ENCODE measurements around the gene NWD2.
"Not testable (repeated sequence)": the region's sequence is repeated elsewhere in the genome, so short reads cannot be mapped to it uniquely, and the experiment has no call there.

The NWD2 gene

DNA sequence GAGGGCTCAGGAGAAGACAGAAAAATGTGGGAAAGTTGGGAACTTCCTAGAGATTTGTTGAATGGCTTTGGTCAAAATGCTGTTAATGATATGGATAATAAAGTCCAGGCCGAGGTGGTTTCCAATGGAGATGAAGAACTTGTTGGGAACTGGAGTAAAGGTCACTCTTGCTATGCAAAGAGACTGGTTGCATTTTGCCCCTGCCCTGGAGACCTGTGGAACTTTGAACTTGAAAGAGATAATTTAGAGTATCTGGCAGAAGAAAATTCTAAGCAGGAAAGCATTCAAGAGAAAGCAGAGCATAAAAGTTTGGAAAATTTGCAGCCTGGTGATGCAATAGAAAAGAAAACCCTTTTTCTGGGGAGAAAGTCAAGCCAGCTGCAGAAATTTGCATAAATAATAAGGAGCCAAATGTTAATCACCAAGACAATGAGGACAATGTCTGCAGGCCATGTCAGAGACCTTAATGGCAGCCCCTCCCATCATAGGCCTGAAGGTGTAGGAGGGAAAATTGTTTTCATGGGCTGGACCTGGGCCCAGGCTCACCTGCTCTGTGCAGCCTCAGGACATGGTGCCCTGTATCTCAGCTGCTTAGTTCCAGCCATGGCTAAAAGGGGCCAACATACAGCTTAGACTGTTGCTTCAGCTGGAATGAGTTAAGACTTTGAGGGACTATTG is 237.8 kb downstream of the NWD2 start:
- TF ChIP-seq, protein P1, sequence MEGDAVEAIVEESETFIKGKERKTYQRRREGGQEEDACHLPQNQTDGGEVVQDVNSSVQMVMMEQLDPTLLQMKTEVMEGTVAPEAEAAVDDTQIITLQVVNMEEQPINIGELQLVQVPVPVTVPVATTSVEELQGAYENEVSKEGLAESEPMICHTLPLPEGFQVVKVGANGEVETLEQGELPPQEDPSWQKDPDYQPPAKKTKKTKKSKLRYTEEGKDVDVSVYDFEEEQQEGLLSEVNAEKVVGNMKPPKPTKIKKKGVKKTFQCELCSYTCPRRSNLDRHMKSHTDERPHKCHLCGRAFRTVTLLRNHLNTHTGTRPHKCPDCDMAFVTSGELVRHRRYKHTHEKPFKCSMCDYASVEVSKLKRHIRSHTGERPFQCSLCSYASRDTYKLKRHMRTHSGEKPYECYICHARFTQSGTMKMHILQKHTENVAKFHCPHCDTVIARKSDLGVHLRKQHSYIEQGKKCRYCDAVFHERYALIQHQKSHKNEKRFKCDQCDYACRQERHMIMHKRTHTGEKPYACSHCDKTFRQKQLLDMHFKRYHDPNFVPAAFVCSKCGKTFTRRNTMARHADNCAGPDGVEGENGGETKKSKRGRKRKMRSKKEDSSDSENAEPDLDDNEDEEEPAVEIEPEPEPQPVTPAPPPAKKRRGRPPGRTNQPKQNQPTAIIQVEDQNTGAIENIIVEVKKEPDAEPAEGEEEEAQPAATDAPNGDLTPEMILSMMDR (IDR thresholded peaks at IDR 0.05; ENCODE audit: insufficient read depth, low read depth, low read length, missing control alignments) = no peak
- DNase-seq (ENCODE audit: low read depth) = no peak
- H3K4me3 ChIP-seq (ENCODE audit: low read length) = no peak overlapping the region

DNA sequence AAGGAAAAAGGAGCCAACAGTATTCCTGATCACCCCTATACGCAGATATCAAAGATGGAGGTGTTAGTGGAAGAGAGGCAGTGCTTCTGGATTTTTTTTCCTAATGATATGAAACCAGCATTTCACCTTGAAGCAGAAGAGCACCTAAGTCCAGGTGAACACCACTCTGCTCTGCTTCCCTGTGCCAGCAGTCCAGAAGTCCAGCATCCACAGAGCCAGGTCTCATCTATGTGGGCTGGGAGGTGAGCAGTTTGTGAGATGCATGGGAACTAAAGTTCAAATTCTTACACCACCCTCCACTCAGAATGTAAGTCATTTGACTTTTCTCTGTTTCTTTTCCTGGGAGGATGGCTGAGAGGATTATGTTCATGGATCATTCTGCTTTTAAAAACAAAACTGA is 239.1 kb downstream of the NWD2 start:
- H3K4me3 ChIP-seq (ENCODE audit: low read length) = no peak overlapping the region
- TF ChIP-seq, protein P1 (IDR thresholded peaks at IDR 0.05; ENCODE audit: insufficient read depth, low read depth, low read length, missing control alignments) = no peak
- no peak for DNase-seq (ENCODE audit: low read depth)

GRCh38 chr4:37486166-37486565 is 241.6 kb downstream of the NWD2 start:
- DNase-seq (ENCODE audit: low read depth) = no peak

DNA sequence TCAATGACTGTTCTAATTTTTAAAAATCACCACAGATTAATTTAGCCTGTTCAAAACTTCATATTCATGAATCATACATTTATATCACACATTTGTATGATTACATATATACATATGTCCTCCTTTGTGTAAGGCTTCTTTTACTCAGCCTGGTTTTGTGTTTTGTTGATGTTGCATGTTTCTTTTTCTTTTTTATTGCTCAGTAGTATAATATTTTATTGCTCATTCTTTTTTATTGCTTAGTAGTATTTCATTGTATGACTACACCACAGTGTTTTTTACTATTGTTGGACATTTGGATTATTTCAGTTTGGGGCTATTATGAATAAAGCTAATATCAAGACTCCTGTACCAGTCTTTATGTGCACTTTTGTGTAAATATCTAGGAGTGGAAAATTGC is 243.1 kb downstream of the NWD2 start:
- TF ChIP-seq, protein P1 (IDR thresholded peaks at IDR 0.05; ENCODE audit: insufficient read depth, low read depth, low read length, missing control alignments) = no peak
- H3K4me3 ChIP-seq (ENCODE audit: low read length) = no peak overlapping the region

More at GRCh38 chr4:37486166-37486565, 241.6 kb downstream of the NWD2 start:
- H3K4me3 ChIP-seq (ENCODE audit: low read length) = no peak overlapping the region
- TF ChIP-seq, protein P1 (IDR thresholded peaks at IDR 0.05; ENCODE audit: insufficient read depth, low read depth, low read length, missing control alignments) = no peak

GRCh38 chr4:37489697-37490096 is 245.2 kb downstream of the NWD2 start:
- TF ChIP-seq, protein P1 (IDR thresholded peaks at IDR 0.05; ENCODE audit: insufficient read depth, low read depth, low read length, missing control alignments) = no peak
- no peak for DNase-seq (ENCODE audit: low read depth)
- no peak overlapping the region for H3K4me3 ChIP-seq (ENCODE audit: low read length)

More for the DNA sequence above, 243.1 kb downstream of the NWD2 start:
- no peak for DNase-seq (ENCODE audit: low read depth)

DNA sequence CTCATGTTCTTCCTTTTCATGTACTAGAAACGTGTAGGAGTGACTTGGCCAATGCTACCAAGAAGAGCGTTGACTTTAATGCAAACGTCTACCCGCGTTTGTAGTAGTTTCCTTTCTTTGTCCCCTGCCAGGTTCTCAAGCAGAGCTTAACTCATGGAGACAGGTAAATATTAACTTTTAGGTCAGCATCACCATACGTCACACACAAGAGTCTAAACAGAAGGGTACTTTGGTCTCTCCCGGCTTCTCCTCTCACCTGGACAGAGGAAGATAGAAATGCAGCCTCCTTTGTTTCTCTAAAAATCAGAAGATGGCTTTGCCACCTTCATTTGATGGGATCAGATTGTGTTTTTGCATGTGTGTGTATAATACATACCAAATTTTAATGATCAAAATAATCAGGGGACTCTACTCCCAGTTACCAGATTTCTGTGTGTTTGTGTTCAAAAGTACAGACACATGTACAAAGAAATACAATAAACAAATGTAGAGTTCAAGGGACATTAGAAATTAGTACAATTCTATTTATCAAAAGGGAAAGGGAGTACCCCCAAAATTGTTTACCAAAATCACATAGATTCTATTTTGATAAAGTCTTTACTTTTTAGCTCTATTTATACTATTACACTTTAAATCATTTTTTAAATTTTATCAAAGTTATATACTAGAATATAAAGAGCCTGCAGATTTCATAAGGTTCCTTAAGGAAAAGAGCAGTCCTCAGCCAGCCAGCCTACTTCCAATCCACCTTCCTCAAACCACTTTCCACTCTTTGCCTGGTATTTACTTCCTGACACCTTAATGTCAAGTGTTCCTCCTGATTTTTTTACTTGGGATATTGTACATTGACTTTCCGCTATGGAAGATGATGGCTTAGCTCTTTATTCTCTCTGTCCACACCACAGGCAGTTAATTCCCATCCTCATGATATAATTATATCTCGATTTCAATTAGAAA is 246.1 kb downstream of the NWD2 start:
- DNase-seq (ENCODE audit: low read depth) = no peak
- H3K4me3 ChIP-seq (ENCODE audit: low read length) = no peak overlapping the region
- TF ChIP-seq, protein P1 (IDR thresholded peaks at IDR 0.05; ENCODE audit: insufficient read depth, low read depth, low read length, missing control alignments) = no peak

DNA sequence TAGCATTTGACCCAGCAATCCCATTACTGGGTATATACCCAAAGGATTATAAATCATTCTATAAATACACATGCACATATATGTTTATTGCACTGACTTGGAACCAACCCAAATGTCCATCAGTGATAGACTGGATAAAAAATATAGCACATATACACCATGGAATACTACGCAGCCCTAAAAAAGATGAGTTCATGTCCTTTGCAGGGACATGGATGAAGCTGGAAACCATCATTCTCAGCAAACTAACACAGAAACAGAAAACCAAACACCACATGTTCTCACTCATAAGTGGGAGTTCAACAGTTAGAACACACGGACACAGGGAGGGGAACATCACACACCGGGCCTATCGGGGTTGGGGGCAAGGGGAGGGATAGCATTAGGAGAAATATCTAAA is 250.8 kb downstream of the NWD2 start:
- not testable (repeated sequence) for H3K4me3 ChIP-seq (ENCODE audit: low read length); DNase-seq (ENCODE audit: low read depth)
